HFFc6 (cell line): ENCODE measurements around the gene CLCN6. TPM values are rescaled to one million over a fixed set of nuclear protein-coding genes. Genes with fewer than 3 reads are reported as not detected.

Experiments
- DNase-seq: peaks from one replicate; pipeline ENCODE4 v3.0.0-alpha.2; 2018
- H3K27ac Mint-ChIP-seq: 2 replicates; pipeline ENCODE4 v1.8.0; 2020; ENCODE audit warnings: mild to moderate bottlenecking, mixed read lengths
- H3K27me3 Mint-ChIP-seq: 2 replicates; pipeline ENCODE4 v1.8.0; 2021; ENCODE audit warnings: mild to moderate bottlenecking, moderate library complexity, mixed read lengths; ENCODE audit not compliant: insufficient read depth
- H3K36me3 Mint-ChIP-seq: 2 replicates; pipeline ENCODE4 v1.8.0; 2021; ENCODE audit warnings: low read depth, mixed read lengths
- H3K4me1 Mint-ChIP-seq: 2 replicates; pipeline ENCODE4 v1.8.0; 2020; ENCODE audit warnings: low read depth, mixed read lengths
- H3K4me3 Mint-ChIP-seq: 2 replicates; pipeline ENCODE4 v1.8.0; 2020; ENCODE audit warnings: mild to moderate bottlenecking, moderate library complexity, mixed read lengths
- H3K9me3 Mint-ChIP-seq: 2 replicates; pipeline ENCODE4 v1.8.0; 2020; ENCODE audit warnings: mild to moderate bottlenecking, mixed read lengths
- CTCF ChIP-seq: fragments of 200-600 bp; sonication (generic); IDR thresholded peaks from 2 replicates; pipeline ENCODE4 v1.5.0; 2021; ENCODE audit warnings: antibody characterized with exemption, mild to moderate bottlenecking
- total RNA-seq, 6 experiments: library from RNA; stranded (reverse); fragmentation: NEBNext Ultra II Directional; extraction: Animal tissue kit (Norgen Biotek cat#: 25700); gene quantifications; 2 replicates in 1 of 6; 3 replicates in 5 of 6; pipeline ENCODE4 v1.2.3, GENCODE V29; 2021

The CLCN6 gene
- total RNA-seq, 6 experiments from 2014 or later: 6.2 to 8.3 (median 7.9) TPM

DNA sequence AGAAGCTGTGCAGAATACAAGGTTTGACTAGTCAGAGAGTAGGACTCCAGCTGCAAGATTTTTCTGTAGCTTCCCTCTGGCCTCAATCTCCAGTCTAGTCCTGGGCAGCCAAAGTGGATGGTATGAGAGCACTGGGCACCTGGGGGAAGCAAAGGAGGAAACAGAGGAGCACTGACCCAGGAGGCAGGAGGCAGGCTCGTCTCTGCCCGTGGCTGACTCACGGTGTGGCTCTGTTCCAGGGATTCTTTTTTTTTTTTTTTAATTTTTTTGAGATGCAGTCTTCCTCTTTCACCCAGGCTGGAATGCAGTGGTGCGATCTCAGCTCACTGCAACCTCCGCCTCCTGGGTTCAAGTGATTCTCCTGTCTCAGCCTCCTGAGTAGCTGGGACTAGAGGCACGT lies 56.9 kb downstream of the CLCN6 start:
- no peak overlapping the region for H3K27ac Mint-ChIP-seq
- no peaks in the 10 kb centered on the region for H3K36me3 Mint-ChIP-seq
- H3K27me3 Mint-ChIP-seq: peaks cover 26% of the 10 kb centered on the region
- no peaks in the 10 kb centered on the region for H3K9me3 Mint-ChIP-seq
- no peak overlapping the region for H3K4me3 Mint-ChIP-seq
- no peak for DNase-seq
- TF ChIP-seq CTCF: no peak
- H3K4me1 Mint-ChIP-seq: no peaks in the 10 kb centered on the region

DNA sequence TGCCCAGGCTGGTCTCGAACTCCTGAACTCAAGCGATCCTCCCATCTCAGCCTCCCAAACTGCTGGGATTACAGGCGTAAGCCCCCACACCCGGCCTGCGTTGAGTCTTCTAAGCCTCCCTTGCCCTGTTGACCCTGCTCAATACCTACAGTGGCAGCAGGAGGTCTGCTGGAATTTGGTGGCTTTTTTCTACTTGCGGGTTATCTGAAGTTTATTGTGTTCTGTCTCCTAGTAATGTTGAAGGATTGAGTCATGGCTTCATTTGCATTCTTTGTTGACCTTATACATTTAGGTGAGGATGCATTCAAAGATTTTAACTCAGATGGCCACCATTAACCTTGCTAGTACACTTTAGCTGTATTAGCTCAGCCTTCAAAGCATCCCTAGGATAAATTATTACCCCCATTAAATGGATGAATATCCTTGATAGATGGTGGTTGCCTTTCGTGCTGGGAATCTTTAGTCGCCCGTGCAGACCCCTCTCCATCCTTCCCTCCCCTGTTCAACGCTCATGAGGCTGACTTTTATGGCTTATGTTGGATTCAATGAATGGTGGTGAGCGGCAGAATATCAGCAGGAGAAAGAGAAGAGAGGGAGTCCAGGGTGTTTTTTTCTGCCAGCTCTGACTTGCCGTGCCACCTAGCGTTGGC lies 62.5 kb downstream of the CLCN6 start:
- Mint-ChIP-seq H3K27me3 (peaks cover 49% of the 10 kb centered on the region), H3K36me3 (no peaks in the 10 kb centered on the region), H3K27ac (no peak overlapping the region), H3K9me3 (no peaks in the 10 kb centered on the region), H3K4me1 (no peaks in the 10 kb centered on the region), H3K4me3 (no peak overlapping the region)
- TF ChIP-seq CTCF: no peak
- no peak for DNase-seq

GRCh38 chr1:11869104-11869503 lies 63.1 kb downstream of the CLCN6 start:
- Mint-ChIP-seq H3K36me3 (no peaks in the 10 kb centered on the region), H3K27ac (no peak overlapping the region), H3K27me3 (peaks cover 48% of the 10 kb centered on the region), H3K4me1 (no peaks in the 10 kb centered on the region), H3K9me3 (no peaks in the 10 kb centered on the region), H3K4me3 (no peak overlapping the region)
- DNase-seq: no peak
- TF ChIP-seq CTCF: no peak

GRCh38 chr1:11869650-11870207 lies 63.7 kb downstream of the CLCN6 start:
- H3K27me3 Mint-ChIP-seq: peaks cover 50% of the 10 kb centered on the region
- H3K4me1 Mint-ChIP-seq: no peaks in the 10 kb centered on the region
- no peaks in the 10 kb centered on the region for H3K36me3 Mint-ChIP-seq
- H3K4me3 Mint-ChIP-seq: no peak overlapping the region
- no peaks in the 10 kb centered on the region for H3K9me3 Mint-ChIP-seq
- TF ChIP-seq CTCF: no peak
- DNase-seq: no peak
- no peak overlapping the region for H3K27ac Mint-ChIP-seq

DNA sequence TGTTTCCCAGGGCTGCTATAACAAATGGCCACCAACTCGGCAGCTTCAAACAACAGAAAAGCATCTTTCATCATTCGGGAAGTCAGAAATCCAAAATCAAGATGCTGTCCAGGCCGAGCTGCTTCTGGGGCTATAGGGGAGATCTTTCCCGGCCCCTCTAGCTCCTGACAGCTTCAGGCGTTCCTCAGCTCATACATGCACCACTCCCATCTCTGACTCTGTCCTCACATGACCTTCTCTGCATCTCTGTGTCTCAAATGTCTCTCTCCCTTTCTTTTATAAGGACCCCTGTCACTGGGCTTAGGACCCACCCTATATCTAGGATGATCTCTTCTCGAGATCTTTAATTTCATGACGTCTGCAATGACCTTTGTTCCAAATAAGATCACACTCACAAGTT lies 66.6 kb downstream of the CLCN6 start:
- DNase-seq: no peak
- Mint-ChIP-seq H3K27ac (no peak overlapping the region), H3K9me3 (no peaks in the 10 kb centered on the region), H3K4me3 (no peak overlapping the region), H3K27me3 (peaks cover 59% of the 10 kb centered on the region), H3K4me1 (no peaks in the 10 kb centered on the region), H3K36me3 (no peaks in the 10 kb centered on the region)
- TF ChIP-seq CTCF: no peak
